Neural cell (in vitro differentiated cells): Measurements from ENCODE around the gene CAMK2A.

ENCODE experiments used
- CTCF ChIP-seq: fragments of 450-650 bp; IDR thresholded peaks from 2 replicates; pipeline ENCODE4 v1.5.1; 2014; ENCODE audit warnings: antibody characterized with exemption, mild to moderate bottlenecking, moderate library complexity; ENCODE audit not compliant: poor library complexity, severe bottlenecking
- EP300 ChIP-seq: fragments of 450-650 bp; conservative IDR thresholded peaks from 2 replicates; pipeline ENCODE4 v1.6.1; 2014; ENCODE audit warnings: antibody characterized with exemption, mild to moderate bottlenecking, moderate library complexity; ENCODE audit not compliant: poor library complexity, severe bottlenecking
- EZH2 ChIP-seq: fragments of 200-600, 300-800 bp; shearing (Covaris generic), sonication (generic); IDR thresholded peaks from 2 replicates; pipeline ENCODE4 v1.6.1; 2014; ENCODE audit warnings: antibody characterized with exemption, low read length, borderline replicate concordance, mild to moderate bottlenecking; ENCODE audit not compliant: insufficient read depth, poor library complexity, severe bottlenecking
- POLR2AphosphoS5 ChIP-seq: IDR thresholded peaks from 2 replicates; pipeline ENCODE4 v1.6.1; 2012
- RAD21 ChIP-seq: fragments of 450-650 bp; conservative IDR thresholded peaks from 2 replicates; pipeline ENCODE4 v1.6.1; 2014; ENCODE audit warnings: antibody characterized with exemption, mild to moderate bottlenecking, moderate library complexity
- REST ChIP-seq: IDR thresholded peaks from 2 replicates; pipeline ENCODE4 v1.6.1; 2012; ENCODE audit warnings: borderline replicate concordance
- SMC3 ChIP-seq: fragments of 450-650 bp; conservative IDR thresholded peaks from 2 replicates; pipeline ENCODE4 v1.6.1; 2014; ENCODE audit warnings: antibody characterized with exemption, mild to moderate bottlenecking, moderate library complexity; ENCODE audit not compliant: poor library complexity

- TF ChIP-seq RAD21: no peak
- TF ChIP-seq EZH2: no peak
- TF ChIP-seq REST: no peak
- no peak for TF ChIP-seq CTCF
- no peak for TF ChIP-seq EP300
- TF ChIP-seq SMC3: no peak
- no peak for TF ChIP-seq POLR2AphosphoS5
These were observed 23.6 kb downstream of the CAMK2A start for GRCh38 chr5:150265870-150266383.
